ENCODE data around the gene POLE.

Gene POLE

GRCh38 chr12:132591107-132591935 lies 95.8 kb downstream of the POLE start:
- no peaks in the 10 kb centered on the region for H3K36me3 ChIP-seq (ENCODE audit: insufficient read depth, low read depth, low read length)
- H3K4me1 ChIP-seq (ENCODE audit: insufficient read depth, low read length): no peaks in the 10 kb centered on the region
- no peak overlapping the region for H3K4me3 ChIP-seq (ENCODE audit: low read length)
- H3K27ac ChIP-seq (ENCODE audit: low read length): no peak overlapping the region
- no peaks in the 10 kb centered on the region for H3K9me3 ChIP-seq (ENCODE audit: insufficient read depth, low read depth, low read length)
- H3K9ac ChIP-seq (ENCODE audit: low read depth, low read length): no peak overlapping the region
- H3K27me3 ChIP-seq (ENCODE audit: insufficient read depth, low read length): peaks cover 95% of the 10 kb centered on the region

GRCh38 chr12:132588821-132589669 lies 98.1 kb downstream of the POLE start:
- H3K27me3 ChIP-seq (ENCODE audit: insufficient read depth, low read length): peaks cover 97% of the 10 kb centered on the region
- peaks cover 1% of the 10 kb centered on the region; the same call in 1 of the 2 replicates for H3K4me1 ChIP-seq (ENCODE audit: insufficient read depth, low read length)
- no peak overlapping the region for H3K4me3 ChIP-seq (ENCODE audit: low read length)
- no peak overlapping the region for H3K27ac ChIP-seq (ENCODE audit: low read length)
- H3K9me3 ChIP-seq (ENCODE audit: insufficient read depth, low read depth, low read length): no peaks in the 10 kb centered on the region
- H3K9ac ChIP-seq (ENCODE audit: low read depth, low read length): no peak overlapping the region; the same call in 1 of the 2 replicates
- no peaks in the 10 kb centered on the region for H3K36me3 ChIP-seq (ENCODE audit: insufficient read depth, low read depth, low read length)

- no peak overlapping the region; the same call in 1 of the 2 replicates for H3K9ac ChIP-seq (ENCODE audit: low read depth, low read length)
- no peak overlapping the region for H3K4me3 ChIP-seq (ENCODE audit: low read length)
- peaks cover 4% of the 10 kb centered on the region; the same call in 1 of the 2 replicates for H3K4me1 ChIP-seq (ENCODE audit: insufficient read depth, low read length)
- H3K9me3 ChIP-seq (ENCODE audit: insufficient read depth, low read depth, low read length): no peaks in the 10 kb centered on the region
- peaks cover 95% of the 10 kb centered on the region for H3K27me3 ChIP-seq (ENCODE audit: insufficient read depth, low read length)
- no peak overlapping the region for H3K27ac ChIP-seq (ENCODE audit: low read length)
- no peaks in the 10 kb centered on the region for H3K36me3 ChIP-seq (ENCODE audit: insufficient read depth, low read depth, low read length)
Observed at GRCh38 chr12:132588319-132588718, 98.8 kb downstream of the POLE start.

- Histone ChIP-seq H3K27me3 (ENCODE audit: insufficient read depth, low read length) (peaks cover 94% of the 10 kb centered on the region), H3K9ac (ENCODE audit: low read depth, low read length) (no peak overlapping the region), H3K4me1 (ENCODE audit: insufficient read depth, low read length) (peaks cover 4% of the 10 kb centered on the region; the same call in 1 of the 2 replicates), H3K27ac (ENCODE audit: low read length) (no peak overlapping the region), H3K9me3 (ENCODE audit: insufficient read depth, low read depth, low read length) (no peaks in the 10 kb centered on the region), H3K36me3 (ENCODE audit: insufficient read depth, low read depth, low read length) (no peaks in the 10 kb centered on the region), H3K4me3 (ENCODE audit: low read length) (no peak overlapping the region)
Observed at GRCh38 chr12:132587781-132588180, 99.4 kb downstream of the POLE start.

GRCh38 chr12:132586929-132587328 lies 100.2 kb downstream of the POLE start:
- Histone ChIP-seq H3K36me3 (ENCODE audit: insufficient read depth, low read depth, low read length) (no peaks in the 10 kb centered on the region), H3K4me1 (ENCODE audit: insufficient read depth, low read length) (peaks cover 4% of the 10 kb centered on the region; the same call in 1 of the 2 replicates), H3K27me3 (ENCODE audit: insufficient read depth, low read length) (peaks cover 95% of the 10 kb centered on the region), H3K9ac (ENCODE audit: low read depth, low read length) (no peak overlapping the region), H3K9me3 (ENCODE audit: insufficient read depth, low read depth, low read length) (no peaks in the 10 kb centered on the region), H3K4me3 (ENCODE audit: low read length) (no peak overlapping the region), H3K27ac (ENCODE audit: low read length) (no peak overlapping the region)

GRCh38 chr12:132585177-132585576 lies 102.0 kb downstream of the POLE start:
- H3K36me3 ChIP-seq (ENCODE audit: insufficient read depth, low read depth, low read length): no peaks in the 10 kb centered on the region
- peaks cover 4% of the 10 kb centered on the region; the same call in 1 of the 2 replicates for H3K4me1 ChIP-seq (ENCODE audit: insufficient read depth, low read length)
- no peaks in the 10 kb centered on the region for H3K9me3 ChIP-seq (ENCODE audit: insufficient read depth, low read depth, low read length)
- H3K27ac ChIP-seq (ENCODE audit: low read length): no peak overlapping the region
- H3K4me3 ChIP-seq (ENCODE audit: low read length): no peak overlapping the region
- peaks cover 97% of the 10 kb centered on the region for H3K27me3 ChIP-seq (ENCODE audit: insufficient read depth, low read length)
- H3K9ac ChIP-seq (ENCODE audit: low read depth, low read length): no peak overlapping the region

- Histone ChIP-seq H3K9me3 (ENCODE audit: insufficient read depth, low read depth, low read length) (no peaks in the 10 kb centered on the region), H3K27ac (ENCODE audit: low read length) (no peak overlapping the region), H3K4me3 (ENCODE audit: low read length) (no peak overlapping the region), H3K36me3 (ENCODE audit: insufficient read depth, low read depth, low read length) (no peaks in the 10 kb centered on the region), H3K4me1 (ENCODE audit: insufficient read depth, low read length) (peaks cover 4% of the 10 kb centered on the region; the same call in 1 of the 2 replicates), H3K27me3 (ENCODE audit: insufficient read depth, low read length) (peaks cover 93% of the 10 kb centered on the region), H3K9ac (ENCODE audit: low read depth, low read length) (no peak overlapping the region)
Observed at GRCh38 chr12:132584429-132584828, 102.7 kb downstream of the POLE start.

GRCh38 chr12:132583736-132584135 lies 103.4 kb downstream of the POLE start:
- no peaks in the 10 kb centered on the region for H3K36me3 ChIP-seq (ENCODE audit: insufficient read depth, low read depth, low read length)
- no peak overlapping the region for H3K9ac ChIP-seq (ENCODE audit: low read depth, low read length)
- peak overlapping the region; percentile 59 for H3K4me3 ChIP-seq (ENCODE audit: low read length)
- peaks cover 90% of the 10 kb centered on the region for H3K27me3 ChIP-seq (ENCODE audit: insufficient read depth, low read length)
- H3K27ac ChIP-seq (ENCODE audit: low read length): no peak overlapping the region
- H3K9me3 ChIP-seq (ENCODE audit: insufficient read depth, low read depth, low read length): no peaks in the 10 kb centered on the region
- peaks cover 4% of the 10 kb centered on the region; the same call in 1 of the 2 replicates for H3K4me1 ChIP-seq (ENCODE audit: insufficient read depth, low read length)

- Histone ChIP-seq H3K27me3 (ENCODE audit: insufficient read depth, low read length) (peaks cover 87% of the 10 kb centered on the region), H3K4me3 (ENCODE audit: low read length) (peak overlapping the region; percentile 59; the same call in 1 of the 2 replicates), H3K9ac (ENCODE audit: low read depth, low read length) (no peak overlapping the region), H3K9me3 (ENCODE audit: insufficient read depth, low read depth, low read length) (no peaks in the 10 kb centered on the region), H3K4me1 (ENCODE audit: insufficient read depth, low read length) (peaks cover 4% of the 10 kb centered on the region; the same call in 1 of the 2 replicates), H3K36me3 (ENCODE audit: insufficient read depth, low read depth, low read length) (no peaks in the 10 kb centered on the region), H3K27ac (ENCODE audit: low read length) (no peak overlapping the region)
Observed at GRCh38 chr12:132583411-132583710, 103.8 kb downstream of the POLE start.

GRCh38 chr12:132582582-132583410 lies 104.3 kb downstream of the POLE start:
- Histone ChIP-seq H3K9me3 (ENCODE audit: insufficient read depth, low read depth, low read length) (no peaks in the 10 kb centered on the region), H3K36me3 (ENCODE audit: insufficient read depth, low read depth, low read length) (peaks cover 2% of the 10 kb centered on the region; the same call in 1 of the 2 replicates), H3K27ac (ENCODE audit: low read length) (no peak overlapping the region), H3K4me3 (ENCODE audit: low read length) (peak overlapping the region; percentile 47; the same call in 1 of the 2 replicates), H3K9ac (ENCODE audit: low read depth, low read length) (no peak overlapping the region), H3K27me3 (ENCODE audit: insufficient read depth, low read length) (peaks cover 81% of the 10 kb centered on the region), H3K4me1 (ENCODE audit: insufficient read depth, low read length) (peaks cover 4% of the 10 kb centered on the region; the same call in 1 of the 2 replicates)

- H3K36me3 ChIP-seq (ENCODE audit: insufficient read depth, low read depth, low read length): peaks cover 9% of the 10 kb centered on the region; the same call in 1 of the 2 replicates
Observed at GRCh38 chr12:132582058-132582420, 105.1 kb downstream of the POLE start.

More at GRCh38 chr12:132582058-132582420, 105.1 kb downstream of the POLE start:
- Histone ChIP-seq H3K27ac (ENCODE audit: low read length) (no peak overlapping the region), H3K9ac (ENCODE audit: low read depth, low read length) (no peak overlapping the region), H3K9me3 (ENCODE audit: insufficient read depth, low read depth, low read length) (no peaks in the 10 kb centered on the region), H3K4me3 (ENCODE audit: low read length) (peak overlapping the region; percentile 52; the same call in 1 of the 2 replicates), H3K27me3 (ENCODE audit: insufficient read depth, low read length) (peaks cover 73% of the 10 kb centered on the region), H3K4me1 (ENCODE audit: insufficient read depth, low read length) (peaks cover 4% of the 10 kb centered on the region; the same call in 1 of the 2 replicates)

Measured in iPS-20b (cell line).